ENCODE results near the gene TACO1. TPM values are rescaled to one million over a fixed set of nuclear protein-coding genes. Genes with fewer than 3 reads are reported as not detected.
A peak's percentile ranks its signal among the peaks of the same experiment; 100 is the strongest.

TACO1 gene
- total RNA-seq, 1 donor from 2014 or later: 6.2 TPM

GRCh38 chr17:63623786-63624530 is 23.3 kb downstream of the TACO1 start:
- peaks cover 0 to 5% of the 10 kb centered on the region in 2 donors for H3K36me3 ChIP-seq
- no peak overlapping the region for H3K27ac ChIP-seq
- peak overlapping the region; percentile 59 to 73 for H3K4me3 ChIP-seq
- intact Hi-C loops (cut with DNase I): loop anchor here (2.0 to 5.0 kb wide), 6 partner anchors 75 to 1147 kb away; partner anchors contain the start of genes CCDC47, CYB561, FTSJ3 and PSMC5
- H3K4me1 ChIP-seq: peaks cover 4 to 30% of the 10 kb centered on the region in 2 donors
- H3K9me3 ChIP-seq: no peaks in the 10 kb centered on the region
- TF ChIP-seq CTCF (IDR thresholded peaks at IDR 0.05): no peak
- H3K27me3 ChIP-seq: no peaks in the 10 kb centered on the region
- no peak for DNase-seq (ENCODE audit: low spot score in 2 of 2)

GRCh38 chr17:63624531-63624880 is 23.8 kb downstream of the TACO1 start:
- H3K27ac ChIP-seq: no peak overlapping the region
- H3K9me3 ChIP-seq: no peaks in the 10 kb centered on the region
- peaks cover 4 to 33% of the 10 kb centered on the region in 2 donors for H3K4me1 ChIP-seq
- intact Hi-C loops (cut with DNase I): loop anchor here (5.0 kb wide), 2 partner anchors 177 to 1147 kb away; partner anchors contain the start of genes CYB561 and TLK2
- no peaks in the 10 kb centered on the region for H3K27me3 ChIP-seq
- no peak for DNase-seq (ENCODE audit: low spot score in 2 of 2)
- TF ChIP-seq CTCF (IDR thresholded peaks at IDR 0.05): no peak
- peak overlapping the region in 1 of 2 donors; percentile 73 for H3K4me3 ChIP-seq
- peaks cover 4 to 8% of the 10 kb centered on the region in 2 donors for H3K36me3 ChIP-seq

- Histone ChIP-seq H3K36me3 (peaks cover 6 to 8% of the 10 kb centered on the region in 2 donors), H3K27me3 (no peaks in the 10 kb centered on the region), H3K4me3 (no peak overlapping the region), H3K9me3 (no peaks in the 10 kb centered on the region), H3K27ac (no peak overlapping the region), H3K4me1 (peaks cover 4 to 33% of the 10 kb centered on the region in 2 donors)
- TF ChIP-seq CTCF (IDR thresholded peaks at IDR 0.05): no peak
- no peak for DNase-seq (ENCODE audit: low spot score in 2 of 2)
- intact Hi-C loops (cut with DNase I): no loop called here
Measured at GRCh38 chr17:63626551-63627180, 26.0 kb downstream of the TACO1 start.

- no peak for TF ChIP-seq CTCF (IDR thresholded peaks at IDR 0.05)
- Histone ChIP-seq H3K9me3 (no peaks in the 10 kb centered on the region), H3K4me1 (peaks cover 0 to 22% of the 10 kb centered on the region in 2 donors), H3K4me3 (no peak overlapping the region), H3K36me3 (peaks cover 27 to 29% of the 10 kb centered on the region in 2 donors), H3K27me3 (no peaks in the 10 kb centered on the region), H3K27ac (no peak overlapping the region)
- DNase-seq (ENCODE audit: low spot score in 2 of 2): no peak
- intact Hi-C loops (cut with DNase I): no loop called here
Measured at GRCh38 chr17:63629627-63630026, 28.9 kb downstream of the TACO1 start.

GRCh38 chr17:63631062-63631461 is 30.4 kb downstream of the TACO1 start:
- H3K27ac ChIP-seq: no peak overlapping the region
- no peak overlapping the region for H3K4me3 ChIP-seq
- H3K27me3 ChIP-seq: no peaks in the 10 kb centered on the region
- H3K36me3 ChIP-seq: peaks cover 34 to 41% of the 10 kb centered on the region in 2 donors
- intact Hi-C loops (cut with DNase I): no loop called here
- H3K9me3 ChIP-seq: no peaks in the 10 kb centered on the region
- peaks cover 0 to 13% of the 10 kb centered on the region in 2 donors for H3K4me1 ChIP-seq
- no peak for TF ChIP-seq CTCF (IDR thresholded peaks at IDR 0.05)
- DNase-seq (ENCODE audit: low spot score in 2 of 2): no peak
